MM.1S (cell line): Measurements from ENCODE around the gene TWF2.

ENCODE experiments used
- DNase-seq: peaks from one replicate; pipeline ENCODE4 v3.0.0-alpha.2; 2015
- H2AFZ ChIP-seq: fragments of 300-600 bp; sonication (generic); 2 replicates; pipeline ENCODE4 v1.6.0; 2016; ENCODE audit warnings: antibody characterized with exemption, low read length
- H3F3A ChIP-seq: fragments of 300-600 bp; sonication (generic); 2 replicates; pipeline ENCODE4 v1.6.1; 2016; ENCODE audit warnings: mild to moderate bottlenecking, antibody characterized with exemption, low read length, moderate library complexity, mixed read lengths; ENCODE audit not compliant: insufficient read depth
- H3K27ac ChIP-seq: fragments of 300-600 bp; sonication (generic); 2 replicates; pipeline ENCODE4 v1.5.1; 2016; ENCODE audit warnings: mild to moderate bottlenecking, low read length
- H3K27me3 ChIP-seq: fragments of 300-600 bp; sonication (generic); replicated peaks from 2 replicates; pipeline ENCODE4 v1.6.0; 2016; ENCODE audit warnings: low read length; ENCODE audit not compliant: insufficient read depth
- H3K36me3 ChIP-seq: fragments of 300-600 bp; sonication (generic); replicated peaks from 2 replicates; pipeline ENCODE4 v1.6.1; 2016; ENCODE audit warnings: mild to moderate bottlenecking, low read length, mixed read lengths; ENCODE audit not compliant: insufficient read depth
- H3K4me1 ChIP-seq: fragments of 300-600 bp; sonication (generic); 2 replicates; pipeline ENCODE4 v1.6.1; 2016; ENCODE audit warnings: low read length, mixed read lengths
- H3K4me2 ChIP-seq: fragments of 300-600 bp; sonication (generic); 2 replicates; pipeline ENCODE4 v1.6.0; 2016; ENCODE audit warnings: low read depth, low read length
- H3K4me3 ChIP-seq: fragments of 300-600 bp; sonication (generic); 2 replicates; pipeline ENCODE4 v1.5.1; 2016; ENCODE audit warnings: low read length, mixed read lengths
- H3K79me2 ChIP-seq: fragments of 300-600 bp; sonication (generic); 2 replicates; pipeline ENCODE4 v1.6.1; 2016; ENCODE audit warnings: mixed run types, low read length, mixed read lengths
- H3K9ac ChIP-seq: fragments of 300-600 bp; sonication (generic); 2 replicates; pipeline ENCODE4 v1.6.1; 2016; ENCODE audit warnings: low read length, mixed read lengths
- H3K9me2 ChIP-seq: fragments of 300-600 bp; sonication (generic); replicated peaks from 2 replicates; pipeline ENCODE4 v1.6.1; 2016; ENCODE audit warnings: mild to moderate bottlenecking, low read length, mixed read lengths; ENCODE audit not compliant: insufficient read depth
- H3K9me3 ChIP-seq: fragments of 300-600 bp; sonication (generic); replicated peaks from 2 replicates; pipeline ENCODE4 v1.6.1; 2016; ENCODE audit warnings: mild to moderate bottlenecking, low read length, mixed read lengths; ENCODE audit not compliant: insufficient read depth
- H4K20me1 ChIP-seq: fragments of 300-600 bp; sonication (generic); 2 replicates; pipeline ENCODE4 v1.6.1; 2016; ENCODE audit warnings: mild to moderate bottlenecking, low read length, moderate library complexity, mixed read lengths; ENCODE audit not compliant: insufficient read depth
- CTCF ChIP-seq: fragments of 300-600 bp; sonication (generic); IDR thresholded peaks from 2 replicates; pipeline ENCODE4 v1.5.1; 2016; ENCODE audit warnings: antibody characterized with exemption, low read length, mixed read lengths
- EZH2 ChIP-seq: fragments of 300-600 bp; sonication (generic); optimal IDR thresholded peaks from 2 replicates; pipeline ENCODE3; 2017; ENCODE audit warnings: low read depth, mild to moderate bottlenecking, antibody characterized with exemption, low read length, mixed read lengths
- EZH2phosphoT487 ChIP-seq: fragments of 300-600 bp; sonication (generic); IDR thresholded peaks from 2 replicates; pipeline ENCODE4 v1.6.1; 2018; ENCODE audit warnings: antibody characterized with exemption, low read length

The TWF2 gene

GRCh38 chr3:52245322-52246263, 6.6 kb upstream of the TWF2 start, which contains the start of gene PPM1M:
TSS of gene PPM1M (plus strand) at chr3:52245759. CDS start at chr3:52245825, 66 bp downstream.
- Histone ChIP-seq H4K20me1 (no peaks in the 10 kb centered on the region), H3K9ac (peak within 1 kb of the TSS; percentile 53; the same call in 1 of the 2 replicates), H3K79me2 (no peaks in the 10 kb centered on the region), H3K4me2 (peak within 1 kb of the TSS; percentile 93), H3K4me3 (peak within 1 kb of the TSS; percentile 66), H3K27ac (no peak within 1 kb of the TSS), H3F3A (peaks cover 17% of the 10 kb centered on the region), H3K4me1 (peaks cover 11% of the 10 kb centered on the region), H2AFZ (peak within 1 kb of the TSS; percentile 81), H3K9me2 (no peaks in the 10 kb centered on the region), H3K9me3 (no peaks in the 10 kb centered on the region), H3K27me3 (no peaks in the 10 kb centered on the region), H3K36me3 (no peaks in the 10 kb centered on the region)
- TF ChIP-seq EZH2phosphoT487, result no peak
- TF ChIP-seq EZH2, result no peak
- no peak for TF ChIP-seq CTCF
- peak; percentile 31 for DNase-seq

GRCh38 chr3:52243791-52244628, 5.1 kb upstream of the TWF2 start:
- Histone ChIP-seq H3K4me1 (peaks cover 19% of the 10 kb centered on the region), H3K9me2 (no peaks in the 10 kb centered on the region), H3K9ac (no peak overlapping the region), H2AFZ (no peak overlapping the region), H3K79me2 (peaks cover 11% of the 10 kb centered on the region), H3K4me3 (no peak overlapping the region), H3K9me3 (no peaks in the 10 kb centered on the region), H3K36me3 (no peaks in the 10 kb centered on the region), H3K27me3 (no peaks in the 10 kb centered on the region), H3F3A (peaks cover 20% of the 10 kb centered on the region), H3K4me2 (no peak overlapping the region), H3K27ac (no peak overlapping the region), H4K20me1 (no peaks in the 10 kb centered on the region)
- no peak for TF ChIP-seq EZH2phosphoT487
- no peak for TF ChIP-seq CTCF
- no peak for TF ChIP-seq EZH2
- DNase-seq, result no peak

DNA sequence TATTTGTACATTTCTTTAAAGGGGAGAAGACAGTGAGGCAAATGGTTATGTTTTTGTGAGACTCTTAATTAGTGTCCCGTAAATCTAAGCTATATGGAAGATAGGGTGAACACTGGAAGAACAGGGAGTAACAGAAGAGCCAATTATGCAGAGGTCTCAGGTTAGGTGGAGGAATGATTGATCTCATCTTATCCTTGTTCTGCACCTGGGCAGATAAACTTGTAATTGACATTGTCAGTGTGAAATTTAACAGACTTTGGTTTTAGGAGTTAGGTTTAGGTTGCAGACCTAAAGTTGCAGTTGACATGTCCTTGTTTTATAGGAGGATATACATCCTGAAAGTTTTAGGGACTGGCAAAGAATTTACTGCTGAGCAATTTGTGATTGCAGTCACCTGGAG, 3.1 kb upstream of the TWF2 start:
- H3K9ac ChIP-seq, result no peak overlapping the region
- TF ChIP-seq CTCF (no peak), EZH2phosphoT487 (no peak), EZH2 (no peak)
- no peak overlapping the region for H3K27ac ChIP-seq
- no peak overlapping the region for H3K4me2 ChIP-seq
- H3K27me3 ChIP-seq, result no peaks in the 10 kb centered on the region
- H3K36me3 ChIP-seq, result no peaks in the 10 kb centered on the region
- H3K79me2 ChIP-seq, result peaks cover 29% of the 10 kb centered on the region
- H4K20me1 ChIP-seq, result no peaks in the 10 kb centered on the region
- no peaks in the 10 kb centered on the region for H3K9me3 ChIP-seq
- peaks cover 33% of the 10 kb centered on the region for H3K4me1 ChIP-seq
- no peak overlapping the region for H3K4me3 ChIP-seq
- no peaks in the 10 kb centered on the region for H3K9me2 ChIP-seq
- DNase-seq, result no peak
- H3F3A ChIP-seq, result peaks cover 20% of the 10 kb centered on the region
- H2AFZ ChIP-seq, result no peak overlapping the region
